Hepatocyte (in vitro differentiated cells): ENCODE measurements around the gene PXDC1.

Experiments used
- EZH2 ChIP-seq: fragments of 200-600 bp; sonication (generic); IDR thresholded peaks from 2 replicates; pipeline ENCODE4 v1.6.1; 2016; ENCODE audit warnings: antibody characterized with exemption, mild to moderate bottlenecking, borderline replicate concordance
- EZH2phosphoT487 ChIP-seq: fragments of 200-600 bp; sonication (generic); IDR thresholded peaks from one replicate; pipeline ENCODE4 v1.6.1; 2018; ENCODE audit warnings: antibody characterized with exemption, mild to moderate bottlenecking, low read depth, moderate library complexity; ENCODE audit not compliant: unreplicated experiment, severe bottlenecking
- TF ChIP-seq, protein P1 (sequence below): fragments of 200-600 bp; sonication (generic); IDR thresholded peaks from 2 replicates; pipeline ENCODE4 v1.5.1; 2016; ENCODE audit warnings: antibody characterized with exemption, mild to moderate bottlenecking; ENCODE audit not compliant: poor library complexity

DNA sequence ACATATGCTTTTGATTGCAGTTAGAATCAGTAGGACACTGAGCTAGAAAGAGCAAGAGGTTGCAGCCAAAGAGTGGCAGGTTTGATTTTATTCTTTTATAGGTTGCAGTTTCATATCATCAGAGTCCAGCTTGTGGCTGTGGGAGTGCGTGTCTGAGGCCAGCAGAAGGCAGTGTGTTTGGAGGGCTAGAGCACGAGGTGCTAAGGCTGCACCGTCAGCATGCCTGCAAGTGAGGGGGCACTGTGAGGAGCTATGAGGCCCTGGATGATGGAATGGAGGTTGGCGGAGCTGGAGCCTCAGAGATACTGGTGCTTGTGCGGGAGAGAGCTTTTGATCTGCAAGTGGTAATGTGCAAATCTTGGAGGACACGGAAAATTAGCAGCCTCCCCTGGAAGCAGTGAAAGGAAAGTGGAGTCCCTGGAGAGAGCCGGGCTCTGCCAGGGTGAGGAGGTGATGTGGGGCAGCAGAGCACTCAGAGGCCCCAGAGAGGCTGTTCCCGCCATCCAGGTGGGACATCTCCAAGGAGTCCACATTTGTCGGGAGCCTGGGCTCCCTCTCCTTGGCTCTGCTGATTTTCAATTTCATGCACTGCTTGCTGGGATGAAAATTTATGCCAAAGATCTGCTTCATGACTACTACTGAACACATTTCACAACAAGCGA, 43.6 kb downstream of the PXDC1 start:
- TF ChIP-seq, protein P1, sequence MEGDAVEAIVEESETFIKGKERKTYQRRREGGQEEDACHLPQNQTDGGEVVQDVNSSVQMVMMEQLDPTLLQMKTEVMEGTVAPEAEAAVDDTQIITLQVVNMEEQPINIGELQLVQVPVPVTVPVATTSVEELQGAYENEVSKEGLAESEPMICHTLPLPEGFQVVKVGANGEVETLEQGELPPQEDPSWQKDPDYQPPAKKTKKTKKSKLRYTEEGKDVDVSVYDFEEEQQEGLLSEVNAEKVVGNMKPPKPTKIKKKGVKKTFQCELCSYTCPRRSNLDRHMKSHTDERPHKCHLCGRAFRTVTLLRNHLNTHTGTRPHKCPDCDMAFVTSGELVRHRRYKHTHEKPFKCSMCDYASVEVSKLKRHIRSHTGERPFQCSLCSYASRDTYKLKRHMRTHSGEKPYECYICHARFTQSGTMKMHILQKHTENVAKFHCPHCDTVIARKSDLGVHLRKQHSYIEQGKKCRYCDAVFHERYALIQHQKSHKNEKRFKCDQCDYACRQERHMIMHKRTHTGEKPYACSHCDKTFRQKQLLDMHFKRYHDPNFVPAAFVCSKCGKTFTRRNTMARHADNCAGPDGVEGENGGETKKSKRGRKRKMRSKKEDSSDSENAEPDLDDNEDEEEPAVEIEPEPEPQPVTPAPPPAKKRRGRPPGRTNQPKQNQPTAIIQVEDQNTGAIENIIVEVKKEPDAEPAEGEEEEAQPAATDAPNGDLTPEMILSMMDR, result no peak
- TF ChIP-seq EZH2phosphoT487, result no peak
- no peak for TF ChIP-seq EZH2
